ENCODE measurements around the gene SRMS. TPM values are rescaled to one million over a fixed set of nuclear protein-coding genes. Genes with fewer than 3 reads are reported as not detected.

The SRMS gene
- total RNA-seq, 1 experiment from 2014 or later = 3.2 TPM

DNA sequence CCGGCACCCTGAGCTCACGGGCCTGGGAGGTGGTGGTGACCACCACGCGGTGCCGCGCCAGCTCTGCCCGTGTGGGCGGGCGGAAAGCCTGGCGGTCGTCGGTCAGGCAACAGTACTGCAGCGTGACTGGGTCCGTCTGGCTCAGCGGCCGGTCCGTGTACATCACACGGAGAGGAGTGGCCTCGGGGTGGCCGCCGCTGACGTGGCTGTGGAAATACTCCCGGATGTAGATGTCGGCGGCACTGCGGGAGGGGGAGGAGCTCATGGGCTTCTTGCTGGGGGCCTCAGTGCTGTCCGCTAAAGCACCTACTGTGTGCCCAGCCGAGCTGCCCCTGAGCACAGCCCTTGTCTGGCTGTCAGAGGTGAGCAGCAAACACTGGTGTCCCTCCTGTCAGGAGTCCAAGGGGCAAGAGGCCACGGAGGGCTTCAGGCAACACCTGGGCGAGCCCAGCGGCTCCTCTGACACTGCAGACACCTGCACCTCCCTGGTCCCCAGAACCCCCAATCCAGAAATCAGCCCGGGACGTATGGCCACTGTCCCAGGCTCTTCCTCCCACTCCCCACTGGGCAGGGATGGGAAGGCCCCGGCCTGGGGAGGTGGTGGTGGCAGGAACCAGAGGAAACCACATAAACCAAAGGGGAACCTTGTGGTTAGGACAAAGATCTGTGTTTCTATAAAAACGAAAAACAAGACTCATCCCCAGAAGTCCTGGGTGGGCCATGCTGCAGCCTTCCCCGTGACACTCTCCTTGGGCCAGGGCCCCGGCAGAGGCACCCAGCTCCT is 20.0 kb upstream of the SRMS start:
- Histone ChIP-seq H3K27me3 (ENCODE audit: insufficient read depth, low read length) (no peaks in the 10 kb centered on the region), H2AFZ (ENCODE audit: low read depth, low read length, poor library complexity, severe bottlenecking) (no peak overlapping the region), H3K79me2 (ENCODE audit: insufficient read depth, low read length) (no peaks in the 10 kb centered on the region), H3K9ac (ENCODE audit: low read length) (no peak overlapping the region), H3K27ac (ENCODE audit: low read depth, low read length) (no peak overlapping the region), H3K4me2 (ENCODE audit: low read length) (no peak overlapping the region), H3K9me3 (ENCODE audit: control insufficient read depth in 1 of 2, insufficient read depth in 1 of 2, low read depth in 1 of 2, low read length in 2 of 2) (no peaks in the 10 kb centered on the region), H3K4me3 (replicated peaks in 1 of 2; ENCODE audit: low read depth in 1 of 2, low read length in 2 of 2) (no peak overlapping the region), H4K20me1 (ENCODE audit: insufficient read depth) (no peaks in the 10 kb centered on the region), H3K9me2 (ENCODE audit: insufficient read depth) (no peaks in the 10 kb centered on the region), H3K36me3 (ENCODE audit: control insufficient read depth in 1 of 2, insufficient read depth in 2 of 2, low read length in 2 of 2) (no peaks in the 10 kb centered on the region), H3K4me1 (ENCODE audit: control insufficient read depth in 1 of 2, insufficient read depth in 2 of 2, low read length in 2 of 2) (no peaks in the 10 kb centered on the region)
- DNase-seq (ENCODE audit: low read depth, low spot score) (no peak), ATAC-seq (no peak)
- ChIA-PET CTCF (no interaction called here), RAD21 (ENCODE audit: low non-redundant PET in 1 of 2, low total read pairs in 2 of 2, uncharacterized antibody in 2 of 2, unreplicated experiment in 2 of 2) (no interaction called here), POLR2A (interaction anchor here (0.6 kb wide), 1 partner anchor 299 kb away, joined by 3 read pairs; no protein-coding TSS in a partner anchor)
- TF ChIP-seq RAD21 (IDR thresholded peaks at IDR 0.05; ENCODE audit: low read depth) (no peak), EZH2 (IDR thresholded peaks at IDR 0.05) (no peak), REST (IDR thresholded peaks at IDR 0.05; ENCODE audit: low read depth) (no peak), CTCF (IDR thresholded peaks at IDR 0.05 in 2 of 3, conservative IDR thresholded peaks at IDR 0.05 in 1 of 3; ENCODE audit: borderline replicate concordance in 1 of 3, insufficient read depth in 1 of 3, low read depth in 2 of 3, low read length in 2 of 3) (no peak), MAX (IDR thresholded peaks at IDR 0.05) (no peak), YY1 (IDR thresholded peaks at IDR 0.05; ENCODE audit: extremely low read depth, insufficient replicate concordance, low read depth, low read length) (no peak), POLR2A (IDR thresholded peaks at IDR 0.05; ENCODE audit: borderline replicate concordance, extremely low read depth, insufficient read depth, insufficient read length) (no peak), POLR2AphosphoS5 (IDR thresholded peaks at IDR 0.05; ENCODE audit: low read depth, low read length) (no peak), JUND (IDR thresholded peaks at IDR 0.05) (no peak), ELF1 (IDR thresholded peaks at IDR 0.05; ENCODE audit: borderline replicate concordance, low read depth) (no peak), CEBPB (IDR thresholded peaks at IDR 0.05; ENCODE audit: low read depth) (no peak), SRF (IDR thresholded peaks at IDR 0.05; ENCODE audit: low read depth) (no peak), ZNF274 (IDR thresholded peaks at IDR 0.05; ENCODE audit: low read depth, low read length) (no peak), ATF3 (IDR thresholded peaks at IDR 0.05) (no peak)
- TF ChIP-seq, protein P1, sequence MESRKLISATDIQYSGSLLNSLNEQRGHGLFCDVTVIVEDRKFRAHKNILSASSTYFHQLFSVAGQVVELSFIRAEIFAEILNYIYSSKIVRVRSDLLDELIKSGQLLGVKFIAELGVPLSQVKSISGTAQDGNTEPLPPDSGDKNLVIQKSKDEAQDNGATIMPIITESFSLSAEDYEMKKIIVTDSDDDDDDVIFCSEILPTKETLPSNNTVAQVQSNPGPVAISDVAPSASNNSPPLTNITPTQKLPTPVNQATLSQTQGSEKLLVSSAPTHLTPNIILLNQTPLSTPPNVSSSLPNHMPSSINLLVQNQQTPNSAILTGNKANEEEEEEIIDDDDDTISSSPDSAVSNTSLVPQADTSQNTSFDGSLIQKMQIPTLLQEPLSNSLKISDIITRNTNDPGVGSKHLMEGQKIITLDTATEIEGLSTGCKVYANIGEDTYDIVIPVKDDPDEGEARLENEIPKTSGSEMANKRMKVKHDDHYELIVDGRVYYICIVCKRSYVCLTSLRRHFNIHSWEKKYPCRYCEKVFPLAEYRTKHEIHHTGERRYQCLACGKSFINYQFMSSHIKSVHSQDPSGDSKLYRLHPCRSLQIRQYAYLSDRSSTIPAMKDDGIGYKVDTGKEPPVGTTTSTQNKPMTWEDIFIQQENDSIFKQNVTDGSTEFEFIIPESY (IDR thresholded peaks at IDR 0.05; ENCODE audit: extremely low read depth, insufficient replicate concordance, low read length) = no peak
- BruUV-seq (replicated peaks) = no TSS peak
- intact Hi-C loops (cut with micrococcal nuclease) = no loop called here
